Measurements from ENCODE around the gene EFCAB8.
A peak's percentile ranks its signal among the peaks of the same experiment; 100 is the strongest.

Gene EFCAB8

GRCh38 chr20:32858701-32859372, at the start of gene EFCAB8:
TSS of gene EFCAB8 (plus strand) at chr20:32858923. CDS start at chr20:32863793, 4,870 bp downstream.
- H3K4me3 ChIP-seq (ENCODE audit: low read length): no peak within 1 kb of the TSS
- TF ChIP-seq CTCF (IDR thresholded peaks at IDR 0.05; ENCODE audit: insufficient read depth, low read depth, low read length, missing control alignments): no peak
- no peak for DNase-seq (ENCODE audit: low read depth)

- no peak for TF ChIP-seq CTCF (IDR thresholded peaks at IDR 0.05; ENCODE audit: insufficient read depth, low read depth, low read length, missing control alignments)
- DNase-seq (ENCODE audit: low read depth): no peak
Measured at GRCh38 chr20:32809907-32810306, 48.8 kb upstream of the EFCAB8 start.

GRCh38 chr20:32810941-32811340, 47.8 kb upstream of the EFCAB8 start:
- TF ChIP-seq CTCF (IDR thresholded peaks at IDR 0.05; ENCODE audit: insufficient read depth, low read depth, low read length, missing control alignments): no peak
- H3K4me3 ChIP-seq (ENCODE audit: low read length): no peak overlapping the region
- DNase-seq (ENCODE audit: low read depth): no peak

More at GRCh38 chr20:32809907-32810306, 48.8 kb upstream of the EFCAB8 start:
- H3K4me3 ChIP-seq (ENCODE audit: low read length): no peak overlapping the region

GRCh38 chr20:32811886-32812285, 46.8 kb upstream of the EFCAB8 start:
- no peak for TF ChIP-seq CTCF (IDR thresholded peaks at IDR 0.05; ENCODE audit: insufficient read depth, low read depth, low read length, missing control alignments)
- H3K4me3 ChIP-seq (ENCODE audit: low read length): no peak overlapping the region
- DNase-seq (ENCODE audit: low read depth): no peak

- no peak for TF ChIP-seq CTCF (IDR thresholded peaks at IDR 0.05; ENCODE audit: insufficient read depth, low read depth, low read length, missing control alignments)
- DNase-seq (ENCODE audit: low read depth): peak; percentile 45
- peak overlapping the region; percentile 79 for H3K4me3 ChIP-seq (ENCODE audit: low read length)
Measured at GRCh38 chr20:32819992-32820697, 38.6 kb upstream of the EFCAB8 start.

- H3K4me3 ChIP-seq (ENCODE audit: low read length): peak overlapping the region; percentile 79
- TF ChIP-seq CTCF (IDR thresholded peaks at IDR 0.05; ENCODE audit: insufficient read depth, low read depth, low read length, missing control alignments): no peak
- no peak for DNase-seq (ENCODE audit: low read depth)
Measured at GRCh38 chr20:32820698-32821377, 37.9 kb upstream of the EFCAB8 start.
